Transverse colon (tissue), 4 donors: Measurements from ENCODE around the gene MAPK8IP3. TPM values are rescaled to one million over a fixed set of nuclear protein-coding genes. Genes with fewer than 3 reads are reported as not detected.

Source experiments
- DNase-seq: peaks from one replicate; pipeline ENCODE4 v3.0.0-alpha.2; 2019
- H3K27ac ChIP-seq, 4 donors: fragments of 200-600 bp; sonication (generic); 2 replicates each; pipeline ENCODE4 v1.5.1; 2016 to 2018; ENCODE audit warnings: inconsistent platforms in 4 of 4
- H3K27me3 ChIP-seq: fragments of 200-600 bp; sonication (generic); 2 replicates; pipeline ENCODE4 v1.5.1; 2017; ENCODE audit warnings: inconsistent platforms
- H3K36me3 ChIP-seq, 4 donors: fragments of 200-600 bp; sonication (generic); 2 replicates each; pipeline ENCODE4 v1.5.1; 2017 to 2019; ENCODE audit warnings: inconsistent platforms in 4 of 4
- H3K4me1 ChIP-seq, 4 donors: fragments of 200-600 bp; sonication (generic); 2 replicates each; pipeline ENCODE4 v1.5.1; 2017 to 2020; ENCODE audit warnings: inconsistent platforms in 4 of 4
- H3K4me3 ChIP-seq, 4 donors: fragments of 200-600 bp; sonication (generic); 1 replicate in 1 of 4; 2 replicates in 3 of 4; pipeline versions ENCODE4 v1.5.1 to v1.6.1; 2017 to 2019; ENCODE audit warnings: inconsistent platforms in 4 of 4
- H3K9me3 ChIP-seq, 2 donors: fragments of 200-600 bp; sonication (generic); 2 replicates each; pipeline ENCODE4 v1.5.1; 2017 to 2019; ENCODE audit warnings: inconsistent platforms in 2 of 2
- EP300 ChIP-seq: sonication (generic); formaldehyde crosslinking; IDR thresholded peaks from one replicate; pipeline ENCODE4 v1.6.1; 2017; ENCODE audit warnings: antibody characterized with exemption, low read depth
- POLR2A ChIP-seq: fragments of 450-650 bp; IDR thresholded peaks from one replicate; pipeline ENCODE4 v1.6.1; 2016; ENCODE audit warnings: antibody characterized with exemption, mild to moderate bottlenecking, moderate library complexity
- POLR2AphosphoS5 ChIP-seq, 3 donors: sonication (generic); formaldehyde crosslinking; IDR thresholded peaks; one replicate each; pipeline ENCODE4 v1.6.1; 2016; ENCODE audit warnings: antibody characterized with exemption in 3 of 3
- WGBS, 2 donors: methylation state at CpG; one replicate each; pipeline ENCODE4 v1.1.5; 2018; ENCODE audit warnings: low coverage in 1 of 2; 5-methylcytosine and 5-hydroxymethylcytosine counted together
- in situ Hi-C, 4 donors: fragments of 200-750 bp; cut with MboI; loops; one replicate each; pipeline versions ENCODE4 v1.15.0 to v1.15.1; 2017; ENCODE audit warnings: low sequenced_read_pairs in 3 of 4, low pct_ligation_motif_present in 1 of 4, low pct_unique_long_range_greater_than_20kb in 1 of 4
- intact Hi-C: fragments of 100-400 bp; cut with DNase I; formaldehyde crosslinking; loops from one replicate; pipeline ENCODE4 v1.15.1; 2023; ENCODE audit warnings: low total_unique reads
- total RNA-seq, 4 donors: library from RNA; depleted of rRNA; stranded (reverse); fragments of >200 nt; gene quantifications; one replicate each; pipeline ENCODE4 v1.1.0, GENCODE V29; 2016
- TF ChIP-seq, protein P1 (sequence below), 5 experiments: fragments of 200-600 bp in 3 of 5; fragments of 450-650 bp in 2 of 5; sonication (generic) in 3 of 5; IDR thresholded peaks; 1 replicate in 2 of 5; 2 replicates in 3 of 5; pipeline ENCODE4 v1.5.1; 2016 to 2017; ENCODE audit warnings: antibody characterized with exemption in 5 of 5, inconsistent platforms in 3 of 5, mild to moderate bottlenecking in 2 of 5, moderate library complexity in 1 of 5

MAPK8IP3 gene
- total RNA-seq, 4 donors from 2014 or later = 74.0 to 250 (median 138) TPM

DNA sequence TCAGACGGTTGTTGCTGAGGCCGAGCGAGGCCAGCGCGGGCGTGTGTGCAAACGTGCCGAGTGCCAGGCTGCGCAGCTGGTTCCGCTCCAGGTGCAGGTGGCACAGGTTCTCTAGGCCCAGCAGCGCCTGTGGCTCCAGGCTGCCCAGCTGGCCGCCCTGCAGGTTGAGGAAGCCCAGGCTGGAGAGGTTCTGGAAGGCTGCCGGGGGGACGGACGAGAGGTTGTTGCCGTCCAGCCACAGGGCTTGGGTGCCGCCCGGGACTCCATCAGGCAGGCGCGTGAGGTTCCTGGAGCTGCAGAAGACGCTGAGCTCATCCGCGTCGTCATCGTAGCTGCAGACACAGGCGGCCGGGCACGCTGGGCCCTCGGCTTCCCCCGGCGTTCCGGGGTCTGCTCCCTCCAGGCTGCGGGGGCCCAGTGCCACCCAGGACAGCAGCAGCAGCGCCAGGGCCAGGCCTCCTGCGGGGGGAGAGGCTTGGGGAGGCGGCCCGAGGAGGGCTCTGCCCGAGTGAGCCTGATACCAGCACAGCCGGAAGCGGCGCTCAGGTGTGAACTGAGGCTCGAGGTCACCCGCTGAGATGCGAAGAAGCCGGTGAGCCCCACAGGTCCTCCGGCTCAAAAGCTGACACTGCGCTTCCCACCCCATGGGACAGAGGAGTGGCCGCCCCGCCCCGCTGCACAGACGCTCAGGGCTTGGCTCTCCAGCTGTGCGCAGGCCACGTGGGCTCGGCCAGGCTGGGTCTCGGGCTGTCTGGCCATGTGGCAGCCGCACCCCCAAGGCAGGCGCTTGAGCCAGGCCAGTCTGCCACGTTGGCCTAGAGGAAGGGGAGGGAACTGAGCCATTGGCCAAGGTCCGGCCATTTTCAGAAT is 86.2 kb downstream of the MAPK8IP3 start:
- Histone ChIP-seq H3K27me3 (no peaks in the 10 kb centered on the region), H3K36me3 (no peaks in the 10 kb centered on the region), H3K9me3 (no peaks in the 10 kb centered on the region), H3K4me1 (peaks cover 0 to 9% (median 6%) of the 10 kb centered on the region in 4 donors), H3K4me3 (no peak overlapping the region), H3K27ac (no peak overlapping the region)
- 90% methylated on average over 42 of the region's 59 CpGs; no CpG with 5 or more reads in 1 of the 2 donors for WGBS, 2 donors
- in situ Hi-C loops (no loop called here), intact Hi-C loops (no loop called here)
- no peak for TF ChIP-seq POLR2A
- TF ChIP-seq, protein P1, sequence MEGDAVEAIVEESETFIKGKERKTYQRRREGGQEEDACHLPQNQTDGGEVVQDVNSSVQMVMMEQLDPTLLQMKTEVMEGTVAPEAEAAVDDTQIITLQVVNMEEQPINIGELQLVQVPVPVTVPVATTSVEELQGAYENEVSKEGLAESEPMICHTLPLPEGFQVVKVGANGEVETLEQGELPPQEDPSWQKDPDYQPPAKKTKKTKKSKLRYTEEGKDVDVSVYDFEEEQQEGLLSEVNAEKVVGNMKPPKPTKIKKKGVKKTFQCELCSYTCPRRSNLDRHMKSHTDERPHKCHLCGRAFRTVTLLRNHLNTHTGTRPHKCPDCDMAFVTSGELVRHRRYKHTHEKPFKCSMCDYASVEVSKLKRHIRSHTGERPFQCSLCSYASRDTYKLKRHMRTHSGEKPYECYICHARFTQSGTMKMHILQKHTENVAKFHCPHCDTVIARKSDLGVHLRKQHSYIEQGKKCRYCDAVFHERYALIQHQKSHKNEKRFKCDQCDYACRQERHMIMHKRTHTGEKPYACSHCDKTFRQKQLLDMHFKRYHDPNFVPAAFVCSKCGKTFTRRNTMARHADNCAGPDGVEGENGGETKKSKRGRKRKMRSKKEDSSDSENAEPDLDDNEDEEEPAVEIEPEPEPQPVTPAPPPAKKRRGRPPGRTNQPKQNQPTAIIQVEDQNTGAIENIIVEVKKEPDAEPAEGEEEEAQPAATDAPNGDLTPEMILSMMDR (IDR thresholded peaks at IDR 0.05) = no peak
- TF ChIP-seq POLR2AphosphoS5 (IDR thresholded peaks at IDR 0.05) = no peak
- no peak for TF ChIP-seq EP300
- DNase-seq = no peak

- DNase-seq = no peak
- Histone ChIP-seq H3K27me3 (no peaks in the 10 kb centered on the region), H3K4me3 (no peak overlapping the region), H3K27ac (no peak overlapping the region), H3K36me3 (no peaks in the 10 kb centered on the region), H3K9me3 (no peaks in the 10 kb centered on the region), H3K4me1 (peaks cover 0 to 9% (median 6%) of the 10 kb centered on the region in 4 donors)
- WGBS, 2 donors = 88% methylated on average over 28 of the region's 33 CpGs; no CpG with 5 or more reads in 1 of the 2 donors
- intact Hi-C loops = no loop called here
- in situ Hi-C loops = no loop called here
- TF ChIP-seq POLR2A = no peak
- no peak for TF ChIP-seq EP300
- TF ChIP-seq, protein P1 (IDR thresholded peaks at IDR 0.05) = no peak
- no peak for TF ChIP-seq POLR2AphosphoS5 (IDR thresholded peaks at IDR 0.05)
Observed at GRCh38 chr16:1792836-1793577, 87.0 kb downstream of the MAPK8IP3 start.

- H3K27me3 ChIP-seq = no peaks in the 10 kb centered on the region
- H3K4me1 ChIP-seq = peaks cover 0 to 9% (median 6%) of the 10 kb centered on the region in 4 donors
- no peak within 1 kb of the TSS for H3K4me3 ChIP-seq
- H3K27ac ChIP-seq = no peak within 1 kb of the TSS
- peaks cover 0 to 6% of the 10 kb centered on the region in 2 donors for H3K9me3 ChIP-seq
- in situ Hi-C loops (no loop called here), intact Hi-C loops (no loop called here)
- 41% methylated on average over 16 of the region's 28 CpGs; no CpG with 5 or more reads in 1 of the 2 donors for WGBS, 2 donors
- TF ChIP-seq, protein P1 (IDR thresholded peaks at IDR 0.05) = no peak
- no peak for TF ChIP-seq EP300
- no peak for TF ChIP-seq POLR2AphosphoS5 (IDR thresholded peaks at IDR 0.05)
- no peak for TF ChIP-seq POLR2A
- no peaks in the 10 kb centered on the region for H3K36me3 ChIP-seq
- DNase-seq = no peak
Observed at GRCh38 chr16:1793578-1794220, 87.7 kb downstream of the MAPK8IP3 start, which contains the start of gene IGFALS. Gene IGFALS, minus strand, starts transcription at chr16:1793705. Its CDS starts 53 bp downstream, at chr16:1793652.
